ENCODE results near the gene COMMD1.
"Not testable (repeated sequence)": the region's sequence is repeated elsewhere in the genome, so short reads cannot be mapped to it uniquely, and the experiment has no call there.

The COMMD1 gene

DNA sequence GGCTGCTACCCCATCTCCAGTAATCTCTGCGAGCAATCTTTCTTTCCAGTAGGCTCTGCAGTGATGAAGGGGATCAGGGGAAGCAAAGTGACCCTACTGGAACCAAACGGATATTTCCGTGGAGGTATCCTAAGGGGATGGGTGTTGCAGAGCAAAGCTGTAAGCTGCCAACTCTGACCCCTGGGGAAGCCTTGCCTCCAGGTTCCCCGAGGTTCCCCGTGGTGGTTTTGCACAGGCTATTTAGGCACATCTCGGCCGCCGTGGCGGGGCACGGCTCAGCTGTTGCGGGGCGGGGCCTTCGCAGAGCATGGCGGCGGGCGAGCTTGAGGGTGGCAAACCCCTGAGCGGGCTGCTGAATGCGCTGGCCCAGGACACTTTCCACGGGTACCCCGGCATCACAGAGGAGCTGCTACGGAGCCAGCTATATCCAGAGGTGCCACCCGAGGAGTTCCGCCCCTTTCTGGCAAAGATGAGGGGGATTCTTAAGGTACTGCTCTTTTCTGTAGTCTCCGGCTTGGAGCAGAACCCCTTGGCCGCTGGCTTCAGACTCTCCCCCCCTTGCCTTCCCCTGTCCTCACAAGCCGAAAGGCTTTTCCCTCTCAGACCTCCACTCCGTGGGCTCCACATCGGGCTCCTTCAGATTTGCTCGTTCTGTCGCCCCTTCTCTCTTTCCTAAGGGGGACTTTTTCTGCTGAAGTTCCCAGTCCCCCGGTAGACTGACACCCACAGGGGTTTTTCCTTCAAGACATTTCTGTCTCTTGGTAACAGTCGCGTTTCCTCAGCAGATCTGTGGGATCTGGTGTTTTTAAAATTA is at the start of gene COMMD1:
TSS of gene COMMD1 (plus strand) at position 303 of the 814 bp plus-strand sequence. CDS start at position 308, 5 bp downstream.
- peak; percentile 75 to 83 for DNase-seq

DNA sequence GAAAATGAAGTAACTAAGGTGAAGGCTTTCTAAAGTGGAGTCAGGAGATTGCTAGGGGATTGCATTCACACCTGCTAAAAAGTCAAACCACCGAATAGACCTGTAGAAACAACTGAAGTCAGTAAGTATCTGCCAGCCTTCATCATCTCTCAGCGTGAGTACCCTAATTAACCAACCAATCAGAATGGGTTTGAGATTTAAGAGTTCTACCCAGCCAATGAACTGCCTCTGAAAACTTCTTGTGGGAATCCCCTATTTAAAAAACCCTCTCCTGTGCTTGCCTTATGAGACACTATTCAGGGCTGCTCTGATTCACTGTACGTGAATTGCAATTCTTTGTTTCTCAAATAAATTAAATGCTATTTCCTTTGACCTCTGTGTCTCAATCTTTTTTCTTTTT is 48.2 kb upstream of the COMMD1 start:
- no peak for DNase-seq

DNA sequence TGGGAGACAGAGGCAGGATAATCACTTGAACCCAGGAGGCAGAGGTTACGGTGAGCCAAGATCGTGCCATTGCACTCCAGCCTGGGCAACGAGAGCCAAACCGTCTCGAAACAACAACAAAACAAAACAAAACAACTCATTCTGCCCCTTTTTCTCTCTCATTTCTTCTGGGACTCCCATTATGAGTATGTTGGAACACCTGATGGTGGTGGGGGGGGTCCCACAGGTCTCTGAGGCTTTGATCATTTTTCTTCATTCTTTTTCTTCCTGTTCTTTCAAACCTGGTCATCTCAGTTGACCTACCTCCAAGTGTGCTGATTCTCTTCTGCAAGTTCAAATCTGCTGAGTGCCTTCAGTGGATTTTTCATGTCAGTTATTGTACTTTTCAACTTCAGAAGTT is 43.4 kb upstream of the COMMD1 start:
- DNase-seq: no peak

DNA sequence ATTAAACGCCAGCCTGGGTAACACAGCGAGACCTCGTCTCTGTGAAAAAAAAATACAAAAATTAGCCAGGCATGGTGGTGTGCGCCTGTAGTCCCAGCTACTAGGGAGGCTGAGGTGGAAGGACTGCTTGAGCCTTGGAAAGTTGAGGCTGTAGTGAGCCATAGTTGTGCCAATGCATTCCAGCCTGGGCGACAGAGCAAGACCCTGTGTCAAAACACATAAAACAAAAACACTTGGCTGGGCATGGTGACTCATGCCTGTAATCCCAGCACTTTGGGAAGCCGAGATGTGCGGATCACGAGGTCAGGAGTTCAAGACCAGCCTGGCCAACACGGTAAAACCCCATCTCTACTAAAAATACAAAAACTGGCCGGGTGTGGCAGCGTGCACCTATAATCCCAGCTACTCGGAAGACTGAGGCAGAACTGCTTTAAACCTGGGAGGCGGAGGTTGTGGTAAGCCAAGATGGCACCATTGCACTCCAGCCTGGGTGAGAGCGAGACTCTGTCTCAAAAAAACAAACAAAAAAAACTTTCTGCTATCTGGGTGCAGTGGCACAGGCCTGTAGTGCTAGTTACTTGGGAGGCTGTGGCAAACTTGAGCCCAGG is 38.9 kb upstream of the COMMD1 start:
- not testable (repeated sequence) for DNase-seq

DNA sequence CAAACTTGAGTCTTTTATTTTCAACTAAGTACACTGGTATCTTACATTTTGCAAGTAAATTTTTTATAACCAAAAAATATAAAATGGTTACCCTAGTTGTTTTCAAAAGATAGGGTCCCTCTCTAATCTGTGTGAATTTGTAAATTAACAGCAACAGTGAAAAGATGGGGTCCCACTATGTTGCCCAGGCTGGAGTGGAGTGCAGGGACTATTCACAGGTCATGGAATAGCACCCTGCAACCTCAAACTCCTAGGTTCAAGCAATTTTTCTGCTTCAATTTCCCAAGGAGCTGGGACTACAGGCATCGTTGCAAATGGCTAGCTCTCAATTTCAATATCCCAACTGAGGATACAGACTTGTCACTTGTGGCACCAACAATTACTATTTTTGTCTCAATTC is 29.1 kb upstream of the COMMD1 start:
- no peak for DNase-seq

DNA sequence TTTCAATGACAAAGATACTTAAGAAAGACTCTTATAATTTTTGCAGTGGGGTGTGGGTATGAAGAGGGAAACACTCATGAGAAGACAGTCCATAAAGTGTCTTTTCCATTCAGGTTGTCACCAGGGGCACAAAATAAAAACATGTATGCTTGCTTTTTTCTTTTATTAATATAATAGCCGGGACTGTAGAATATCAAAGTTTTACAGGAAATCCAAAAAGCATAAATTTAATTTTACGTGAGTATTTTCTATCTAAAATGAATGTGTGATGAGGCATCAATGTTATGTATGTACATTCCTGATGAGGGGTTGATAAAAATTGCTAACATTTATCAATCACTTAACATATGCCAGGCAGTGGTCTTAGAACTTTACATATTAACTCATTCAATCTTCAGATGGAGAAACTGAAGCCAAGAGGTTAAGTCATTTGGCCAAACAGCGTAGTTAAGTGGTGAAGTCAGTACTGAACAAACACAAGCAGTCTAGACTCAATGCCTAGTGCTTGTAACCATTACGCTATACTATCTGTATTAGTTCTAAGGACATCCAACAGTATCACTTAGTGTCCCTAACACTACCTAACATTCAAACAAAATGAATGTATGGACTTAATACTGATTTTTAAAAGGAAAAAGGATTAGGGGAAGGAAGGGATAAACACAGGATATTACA is 27.8 kb upstream of the COMMD1 start:
- no peak for DNase-seq

DNA sequence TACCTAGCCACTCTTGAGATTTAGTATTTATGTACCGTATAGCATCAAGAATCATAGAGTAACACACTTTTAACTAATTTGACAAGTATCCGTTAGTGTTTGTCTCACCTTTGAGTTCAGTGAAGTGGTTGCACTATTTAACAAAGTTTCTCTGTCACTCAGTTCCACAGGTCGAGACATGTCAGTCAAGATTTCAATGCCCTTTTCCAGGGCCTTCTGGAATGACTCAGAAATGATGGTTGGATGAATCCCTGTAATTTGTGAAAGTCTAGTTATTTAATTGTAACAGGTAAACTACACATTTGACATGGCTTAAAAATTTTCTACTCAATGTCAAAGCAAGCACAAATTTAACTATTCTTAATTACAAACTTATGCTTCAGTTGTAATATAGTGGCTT is 26.7 kb upstream of the COMMD1 start:
- DNase-seq: no peak

DNA sequence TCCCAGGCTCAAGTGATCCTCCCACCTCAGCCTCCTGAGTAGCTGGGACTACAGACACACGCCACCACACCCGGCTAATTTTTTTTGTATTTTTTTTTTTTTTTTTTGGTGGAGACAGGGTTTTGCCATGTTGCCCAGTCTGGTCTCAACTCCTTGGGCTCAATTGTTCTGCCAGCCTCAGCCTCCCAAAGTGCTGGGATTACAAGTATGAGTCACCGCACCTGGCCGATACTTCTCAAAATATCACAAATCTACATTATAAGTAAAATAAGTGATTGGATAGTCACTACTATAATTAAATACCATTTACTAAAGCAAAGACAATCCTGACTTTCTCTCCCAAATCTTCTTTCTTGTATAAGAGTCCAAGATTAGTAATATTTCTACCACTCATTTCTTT is 26.1 kb upstream of the COMMD1 start:
- DNase-seq: not testable (repeated sequence)

DNA sequence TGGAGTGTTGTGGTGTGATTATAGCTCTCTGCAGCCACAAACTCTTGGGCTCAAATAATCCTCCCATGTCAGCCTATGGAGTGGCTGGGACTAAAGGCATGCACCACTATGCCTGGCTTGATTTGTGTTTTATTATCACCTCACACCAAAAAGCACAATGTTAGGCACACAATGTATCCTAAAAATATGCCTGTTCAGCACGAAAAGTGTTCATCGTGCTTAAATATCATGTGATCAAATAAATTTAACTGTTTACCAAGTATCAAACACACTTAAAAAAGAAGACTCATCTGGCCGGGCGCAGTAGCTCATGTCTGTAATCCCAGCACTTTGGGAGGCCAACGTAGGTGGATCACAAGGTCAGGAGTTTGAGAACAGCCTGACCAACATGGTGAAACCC is 22.6 kb upstream of the COMMD1 start:
- DNase-seq: no peak

DNA sequence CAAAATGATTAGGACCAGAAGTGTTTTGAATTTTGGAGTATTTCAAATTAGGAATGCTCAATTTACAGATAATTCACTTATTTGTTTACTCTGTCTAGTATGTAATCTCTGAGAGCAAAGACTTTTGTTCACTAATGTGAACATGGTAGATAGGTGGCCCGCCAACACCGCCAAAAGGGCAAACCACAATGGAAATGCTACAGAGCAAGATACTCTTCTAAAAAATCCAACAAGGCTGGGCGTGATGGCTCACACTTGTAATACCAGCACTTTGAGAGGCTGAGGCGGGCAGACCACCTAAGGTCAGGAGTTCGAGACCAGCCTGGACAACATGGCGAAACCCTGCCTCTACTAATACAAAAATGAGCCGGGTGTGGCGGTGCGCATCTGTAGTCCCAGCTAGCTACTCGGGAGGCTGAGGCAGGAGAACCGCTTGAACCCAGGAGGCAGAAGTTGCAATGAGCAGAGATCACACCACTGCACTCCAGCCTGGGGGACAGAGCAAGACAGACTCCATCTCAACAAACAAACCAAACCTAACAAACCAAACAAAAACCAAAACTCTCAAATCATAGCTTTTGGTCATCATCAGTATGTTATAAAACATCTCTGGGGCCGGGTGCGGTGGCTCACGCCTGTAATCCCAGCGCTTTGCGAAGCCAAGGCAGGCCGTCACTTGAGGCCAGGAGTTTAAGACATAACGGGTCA is 19.4 kb upstream of the COMMD1 start:
- no peak for DNase-seq

DNA sequence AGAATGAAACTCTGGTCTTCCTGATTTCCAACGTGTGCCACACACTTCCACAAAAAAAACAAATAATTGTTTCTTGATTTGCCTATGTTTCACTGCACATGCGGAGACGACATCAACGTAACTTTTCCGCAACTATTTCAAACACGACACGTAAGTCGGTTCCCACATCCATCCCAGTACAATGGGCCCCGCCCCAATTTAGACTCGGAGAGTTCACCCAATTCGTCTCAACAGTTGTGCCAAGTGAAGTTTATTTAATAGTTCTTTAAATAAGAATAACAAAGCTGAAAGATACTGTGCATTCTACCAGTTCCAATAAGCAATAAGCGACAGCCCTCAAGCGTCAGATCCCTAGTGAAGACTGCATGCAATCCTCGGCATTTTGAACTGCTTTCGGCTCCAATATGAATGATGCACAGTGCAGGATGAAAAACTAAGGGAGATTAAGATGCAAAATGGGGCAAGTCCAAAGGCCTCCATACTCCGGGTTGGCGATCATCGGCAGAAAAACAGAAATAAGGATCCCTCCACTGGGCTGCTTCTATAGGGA is 17.7 kb upstream of the COMMD1 start:
- peak in 1 of 2 donors; percentile 37 for DNase-seq

DNA sequence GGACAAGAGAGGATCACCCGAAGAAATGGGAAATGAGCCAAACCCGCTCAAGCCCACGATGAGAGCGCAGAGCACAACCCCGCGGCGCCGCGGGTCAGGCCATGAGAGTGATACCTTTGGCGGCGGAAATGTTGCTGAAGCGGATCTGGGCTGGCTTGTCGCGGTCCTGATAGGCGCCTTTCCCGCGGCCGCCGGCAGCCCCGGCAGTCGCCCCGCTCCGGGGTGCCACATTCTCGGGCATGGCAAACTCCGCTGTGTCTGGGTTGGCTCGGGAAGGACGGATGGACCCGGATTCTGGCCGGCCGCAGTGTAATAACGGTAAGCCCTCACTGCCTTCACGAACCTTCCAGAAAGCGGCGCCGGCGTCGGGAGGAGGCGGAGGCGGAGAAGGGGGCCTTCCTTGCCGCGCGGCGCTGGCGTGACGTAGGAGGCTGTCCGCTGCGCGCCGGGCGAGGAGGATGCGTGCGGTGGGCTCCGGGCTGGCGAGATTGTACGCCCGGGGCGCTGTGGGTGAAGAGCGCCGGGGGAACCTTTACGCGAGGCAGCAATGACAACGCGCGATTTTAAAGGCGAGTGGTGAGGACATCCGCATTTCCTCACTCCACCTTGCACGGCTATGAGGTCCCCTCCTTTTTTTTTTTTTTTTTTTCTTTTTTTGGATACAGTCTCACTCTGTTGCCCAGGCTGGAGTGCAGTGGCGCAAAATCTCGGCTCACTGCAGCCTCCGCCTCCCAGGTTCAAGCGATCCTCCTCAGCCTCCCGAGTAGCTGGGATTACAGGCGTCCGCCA is 17.0 kb upstream of the COMMD1 start, which contains the start of gene CCT4:
TSS of gene CCT4 (minus strand) at position 390 of the 789 bp plus-strand sequence. CDS start at position 241, 149 bp downstream.
- peak; percentile 88 to 94 for DNase-seq

DNA sequence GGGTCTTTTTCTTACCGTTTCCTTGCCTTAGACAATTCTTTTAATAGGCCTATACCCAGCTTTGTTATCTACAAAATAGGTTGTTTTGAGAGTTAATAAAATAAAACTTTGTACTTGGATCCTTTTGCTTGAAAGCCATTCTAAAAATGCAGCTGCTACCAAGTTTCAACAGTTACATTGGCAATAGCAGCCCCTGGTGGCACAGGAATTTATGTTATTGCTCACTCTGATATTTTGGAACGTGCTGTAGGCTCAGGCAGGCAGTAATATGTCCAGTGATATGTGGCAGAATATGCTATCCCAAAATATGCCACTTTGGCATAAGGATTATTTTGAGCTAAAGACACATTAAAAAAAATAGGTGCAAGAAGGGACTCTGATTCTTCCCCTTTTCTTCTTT is 6.7 kb upstream of the COMMD1 start:
- peak in 1 of 2 donors; percentile 19 for DNase-seq

DNA sequence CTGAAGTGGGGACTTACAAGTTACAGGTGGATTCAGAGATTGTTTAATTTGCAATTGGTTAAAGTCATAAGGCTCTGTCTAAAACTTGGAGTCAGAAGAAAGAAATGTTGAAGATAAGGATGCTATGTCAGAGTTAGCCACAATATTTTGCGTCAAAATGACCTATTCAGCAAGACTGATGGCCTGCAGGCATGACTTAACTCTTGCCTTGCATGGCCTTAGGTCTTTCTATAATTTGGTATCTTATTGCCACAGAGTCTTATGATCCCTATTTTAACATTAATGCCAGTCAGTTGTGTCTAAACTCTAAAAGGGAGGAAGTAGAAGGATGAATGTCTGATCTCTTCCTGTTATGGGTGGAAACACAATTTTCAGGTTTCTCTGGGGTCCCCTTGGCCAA is 5.2 kb upstream of the COMMD1 start:
- no peak for DNase-seq

DNA sequence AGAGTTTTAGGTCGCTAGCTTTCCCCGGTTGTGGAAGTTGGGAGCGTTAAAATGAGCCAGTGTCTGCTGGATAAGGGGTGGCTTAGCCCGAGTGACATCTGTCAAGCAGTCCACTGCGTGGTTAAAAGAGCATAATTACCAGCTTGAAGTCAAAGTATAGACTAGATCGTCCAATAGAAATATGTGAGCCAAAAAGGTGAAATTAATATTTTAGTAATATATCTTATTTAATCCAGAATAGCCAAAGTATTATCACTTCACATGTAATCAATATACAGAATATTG is 654 bp downstream of the COMMD1 start:
- no peak for DNase-seq

DNA sequence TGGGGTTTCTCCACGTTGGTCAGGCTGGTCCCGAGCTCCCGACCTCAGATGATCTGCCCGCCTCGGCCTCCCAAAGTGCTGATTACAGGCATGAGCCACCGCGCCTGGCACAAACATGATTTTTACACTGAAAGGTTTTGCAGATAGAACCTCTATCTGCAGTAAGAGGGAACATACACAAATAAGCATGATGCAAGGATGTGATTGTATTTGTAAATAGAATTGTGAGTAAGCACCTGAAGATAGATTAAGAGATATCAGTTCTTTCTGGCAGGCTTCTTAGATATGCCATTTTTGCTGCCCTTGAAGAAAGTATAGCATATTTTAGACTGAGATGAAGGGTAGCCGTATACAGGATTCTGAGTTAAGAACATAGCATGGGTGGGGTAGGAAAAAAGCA is 3.6 kb downstream of the COMMD1 start:
- DNase-seq: no peak

DNA sequence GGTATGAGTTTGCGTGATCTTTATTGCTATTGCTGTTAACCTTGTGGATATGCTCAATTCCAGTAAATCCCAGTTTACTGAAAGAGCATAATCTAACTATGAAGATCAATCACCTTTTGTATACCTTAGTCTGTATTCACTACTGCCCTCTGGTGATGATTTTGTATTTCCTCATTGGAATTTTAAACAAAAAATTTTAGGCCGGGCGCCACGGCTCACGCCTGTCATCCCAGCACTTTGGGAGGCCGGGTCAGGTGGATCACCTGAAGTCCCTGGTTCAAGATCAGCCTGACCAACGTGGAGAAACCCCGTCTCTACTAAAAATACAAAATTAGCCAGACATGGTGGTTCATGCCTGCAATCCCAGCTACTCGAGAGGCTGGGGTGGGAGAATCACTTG is 5.1 kb downstream of the COMMD1 start:
- peak in 1 of 2 donors; percentile 5 for DNase-seq

DNA sequence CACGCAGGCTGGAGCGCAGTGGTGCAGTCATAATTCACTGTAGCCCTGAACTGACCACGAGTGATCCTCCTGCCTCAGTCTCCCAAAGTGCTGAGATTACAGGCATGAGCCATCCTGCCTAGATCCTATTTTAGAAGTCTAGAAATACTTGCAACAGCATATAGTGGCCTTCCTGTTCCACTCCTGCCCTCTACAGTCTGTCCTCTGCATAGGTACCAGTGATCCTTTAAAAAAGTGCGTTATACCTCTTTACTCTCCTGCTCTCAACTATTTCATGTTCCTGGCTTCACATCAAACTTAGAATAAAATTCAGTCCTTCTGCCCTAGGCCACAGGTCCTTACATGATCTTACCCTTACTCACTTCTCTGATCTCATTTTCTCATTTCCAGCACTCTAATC is 6.0 kb downstream of the COMMD1 start:
- DNase-seq: no peak

DNA sequence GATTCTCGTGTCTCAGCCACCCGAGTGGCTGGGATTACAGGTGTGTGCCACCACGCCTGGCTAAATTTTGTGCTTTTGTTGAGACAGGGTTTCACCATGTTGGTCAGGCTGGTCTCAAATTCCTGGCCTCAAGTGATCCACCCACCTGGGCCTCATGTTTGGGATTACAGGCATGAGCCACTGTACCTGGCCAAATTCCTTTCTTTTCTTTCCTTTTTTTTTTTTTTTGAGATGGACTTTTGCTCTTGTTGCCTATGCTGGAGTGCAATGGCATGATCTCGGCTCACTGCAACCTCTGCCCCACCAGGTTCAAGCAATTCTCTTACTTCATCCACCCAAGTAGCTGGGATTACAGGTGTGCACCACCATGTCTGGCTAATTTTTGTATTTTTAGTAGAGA is 9.3 kb downstream of the COMMD1 start:
- not testable (repeated sequence) for DNase-seq

DNA sequence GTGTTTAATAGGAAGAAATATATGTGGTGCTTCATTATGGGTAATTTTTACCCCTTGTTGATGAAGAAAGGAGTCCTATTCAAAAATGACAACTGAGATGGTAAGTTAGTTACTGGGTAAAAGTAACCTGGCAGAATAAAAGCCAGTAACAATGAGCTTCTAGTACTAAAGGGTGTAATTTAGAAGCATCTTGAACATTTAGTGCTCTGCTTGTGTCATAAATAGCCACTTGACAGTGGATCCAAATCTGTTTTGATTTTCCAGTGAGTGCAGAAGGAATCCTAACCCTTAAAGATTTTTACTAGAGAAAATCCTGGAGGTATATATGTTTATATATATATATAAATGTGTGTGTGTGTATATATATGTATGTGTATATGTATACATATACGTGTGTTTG is 15.1 kb downstream of the COMMD1 start:
- no peak for DNase-seq

DNA sequence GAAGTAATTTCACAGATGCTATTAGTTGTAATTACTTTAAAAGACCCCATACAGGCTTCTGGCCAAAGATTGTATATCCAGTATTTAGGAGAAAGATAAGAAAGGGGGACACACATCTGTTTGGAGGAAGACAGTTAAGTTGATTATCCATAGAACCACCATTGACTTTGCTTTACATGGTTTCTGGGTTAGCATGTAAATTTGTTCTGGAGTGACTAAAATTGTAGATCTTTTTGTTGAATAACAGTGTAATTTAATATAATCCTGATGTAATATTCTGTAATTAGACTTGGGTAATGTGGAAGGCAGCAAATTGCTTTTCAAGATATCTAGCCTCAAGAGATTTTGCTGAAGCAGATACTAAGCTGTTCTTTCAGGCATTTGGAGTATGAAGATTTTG is 17.2 kb downstream of the COMMD1 start:
- no peak for DNase-seq

All from CD4-positive, alpha-beta T cell treated with Interferon alpha-2 for 1 hour (primary cell).